HepG2 (cell line): ENCODE data around the gene CCDC80. TPM values are rescaled to one million over a fixed set of nuclear protein-coding genes. Genes with fewer than 3 reads are reported as not detected.

Experiments used
- ATAC-seq: fragments of 200-7000 bp; cut with Tn5 transposase; 3 replicates; pipeline ENCODE4 v1.9.1; 2020; ENCODE audit warnings: mild to moderate bottlenecking, moderate library complexity
- BruUV-seq: library from RNA; stranded (reverse); fragments of 400-500 nt; replicated peaks from 2 replicates; lab custom pipeline; 2021; lab: Mats Ljungman, UMichigan
- CTCF ChIA-PET: fragments of 300-600 bp; formaldehyde crosslinking; extraction: SDS; loops from one replicate; lab custom pipeline; 2021; ENCODE audit warnings: low total read pairs, inconsistent platforms, low intra/inter-chr PET ratio; lab: Yijun Ruan, JAX
- POLR2A ChIA-PET: fragments of 350-600 bp; sonication (Branson Sonifier 250); formaldehyde crosslinking; loops from one replicate; lab custom pipeline; 2020; ENCODE audit warnings: antibody characterized with exemption, inconsistent platforms; lab: Yijun Ruan, JAX
- DNase-seq: peaks from one replicate; pipeline ENCODE4 v3.0.0-alpha.2; 2015; ENCODE audit warnings: low spot score
- FAIRE-seq: peaks from 3 replicates; lab custom pipeline; 2011; peaks lifted over from hg19 to GRCh38; lab: Jason Lieb, UNC
- H2AFZ ChIP-seq: one replicate; pipeline ENCODE4 v1.6.1; 2011; ENCODE audit warnings: low read length, inconsistent platforms
- H3K27ac ChIP-seq: fragments of 300-600 bp; 3 replicates; pipeline ENCODE4 v1.8.0; 2011; ENCODE audit warnings: mixed run types, mild to moderate bottlenecking, mixed read lengths, low read length, inconsistent platforms; ENCODE audit not compliant: insufficient read depth; ENCODE audit errors: extremely low read length
- H3K27me3 ChIP-seq, 2 experiments: fragments of 200-600 bp in 1 of 2; 2 replicates in 1 of 2; 3 replicates in 1 of 2; pipeline versions ENCODE4 v1.6.0 to v1.8.0; 2011; ENCODE audit warnings: low read length in 2 of 2, mild to moderate bottlenecking in 2 of 2, moderate library complexity in 2 of 2, inconsistent platforms in 1 of 2; ENCODE audit not compliant: insufficient read depth in 2 of 2, control insufficient read depth in 1 of 2
- H3K36me3 ChIP-seq, 2 experiments: fragments of 200-600 bp in 1 of 2; replicated peaks in 1 of 2; 2 replicates in 1 of 2; 3 replicates in 1 of 2; pipeline versions ENCODE4 v1.5.1 to v1.8.0; 2011; ENCODE audit warnings: low read length in 2 of 2, inconsistent platforms in 1 of 2; ENCODE audit not compliant: insufficient read depth in 2 of 2, control insufficient read depth in 1 of 2
- H3K4me1 ChIP-seq: 2 replicates; pipeline ENCODE4 v1.5.1; 2012; ENCODE audit warnings: low read length, inconsistent platforms; ENCODE audit not compliant: insufficient read depth
- H3K4me2 ChIP-seq: 2 replicates; pipeline ENCODE4 v1.6.0; 2011; ENCODE audit warnings: low read depth, low read length, inconsistent platforms
- H3K4me3 ChIP-seq, 3 experiments: fragments of 200-600 bp in 1 of 3; sonication (generic), shearing (Covaris generic) in 1 of 3; replicated peaks in 1 of 3; 2 replicates each; pipeline ENCODE4 v1.5.1; 2011 to 2016; ENCODE audit warnings: low read length in 3 of 3, inconsistent platforms in 2 of 3, low read depth in 2 of 3, mild to moderate bottlenecking in 2 of 3, control low read depth in 1 of 3, mixed read lengths in 1 of 3; ENCODE audit not compliant: insufficient read depth in 1 of 3
- H3K79me2 ChIP-seq: one replicate; pipeline ENCODE4 v1.6.1; 2011; ENCODE audit warnings: low read length, inconsistent platforms; ENCODE audit not compliant: insufficient read depth
- H3K9ac ChIP-seq: 2 replicates; pipeline ENCODE4 v1.6.0; 2011; ENCODE audit warnings: mild to moderate bottlenecking, low read depth, low read length, inconsistent platforms; ENCODE audit not compliant: insufficient read depth
- H3K9me3 ChIP-seq: 2 replicates; pipeline ENCODE4 v1.5.1; 2012; ENCODE audit warnings: mild to moderate bottlenecking, low read length
- H4K20me1 ChIP-seq: 2 replicates; pipeline ENCODE4 v1.6.0; 2011; ENCODE audit warnings: inconsistent platforms, mild to moderate bottlenecking, low read length, moderate library complexity; ENCODE audit not compliant: insufficient read depth
- AHR ChIP-seq: IDR thresholded peaks from 2 replicates; pipeline ENCODE4 v1.6.1; 2018; ENCODE audit warnings: missing genetic modification reagents, missing compliant biosample characterization
- FOXP1 ChIP-seq, 2 experiments: fragments of 450-650 bp in 1 of 2; IDR thresholded peaks; 2 replicates each; pipeline ENCODE4 v1.6.1; 2017 to 2018; ENCODE audit warnings: antibody characterized with exemption in 1 of 2
- HNF1B ChIP-seq: sonication (generic); formaldehyde crosslinking; IDR thresholded peaks from 2 replicates; pipeline ENCODE4 v1.5.1; 2020; ENCODE audit warnings: mild to moderate bottlenecking, moderate library complexity, missing genetic modification reagents
- NR2F2 ChIP-seq: IDR thresholded peaks from 2 replicates; pipeline ENCODE4 v1.6.1; 2012; ENCODE audit warnings: low read depth, inconsistent platforms, borderline replicate concordance
- REXO4 ChIP-seq: sonication (generic); formaldehyde crosslinking; IDR thresholded peaks from 2 replicates; pipeline ENCODE4 v1.8.0; 2022; ENCODE audit warnings: missing genetic modification reagents, mild to moderate bottlenecking, borderline replicate concordance
- SRSF9 ChIP-seq: fragments of 200-400 bp; formaldehyde crosslinking; IDR thresholded peaks from 2 replicates; pipeline ENCODE4 v1.6.1; 2018; ENCODE audit warnings: borderline replicate concordance, mild to moderate bottlenecking, low read depth, low read length; ENCODE audit not compliant: insufficient read depth, poor library complexity, severe bottlenecking
- ZNF326 ChIP-seq: sonication (generic); formaldehyde crosslinking; IDR thresholded peaks from 2 replicates; pipeline ENCODE4 v1.4.0; 2020; ENCODE audit warnings: missing genetic modification reagents, borderline replicate concordance
- ZNF513 ChIP-seq: sonication (generic); formaldehyde crosslinking; conservative IDR thresholded peaks from 2 replicates; pipeline ENCODE4 v1.5.0; 2020; ENCODE audit warnings: missing genetic modification reagents
- WGBS: methylation state at CpG from one replicate; pipeline ENCODE4 v1.1.6; 2017; ENCODE audit warnings: low lambda C conversion rate; 5-methylcytosine and 5-hydroxymethylcytosine counted together
- in situ Hi-C: cut with HindIII; loops from 2 replicates; pipeline ENCODE4 v1.10.0; 2017; ENCODE audit warnings: low pct_unique_long_range_greater_than_20kb; ENCODE audit not compliant: extremely low pct_ligation_motif_present
- intact Hi-C: fragments of 100-400 bp; cut with micrococcal nuclease; formaldehyde crosslinking; loops from one replicate; pipeline ENCODE4 v1.10.0; 2022; ENCODE audit not compliant: unreplicated experiment
- polyA plus RNA-seq, 8 experiments: library from polyadenylated mRNA; depleted of rRNA in 3 of 8; stranded (reverse) in 7 of 8; unstranded in 1 of 8; fragments of >200 nt; fragmentation: Illumina TruSeq in 4 of 8; extraction: Trizol in 4 of 8; gene quantifications; 2 replicates each; pipeline versions ENCODE4 v1.2.1 to v1.2.3, GENCODE V29; 2011 to 2016; ENCODE audit warnings: low read depth in 4 of 8, missing spikeins in 1 of 8, mixed read lengths in 1 of 8; ENCODE audit not compliant: insufficient read depth in 1 of 8
- total RNA-seq, 5 experiments: library from RNA; depleted of rRNA; stranded (reverse); fragments of >200 nt; fragmentation: Illumina TruSeq; extraction: Trizol; gene quantifications; 2 replicates each; pipeline ENCODE4 v1.2.3, GENCODE V29; 2016; ENCODE audit warnings: low read depth in 1 of 5

Gene CCDC80
- total and polyA plus RNA-seq, 2 of the 13 experiments (the other 11 are each of a cell fraction or from before 2014, with no cell fraction given): not detected

GRCh38 chr3:112579232-112579631 is 61.7 kb downstream of the CCDC80 start:
- CTCF ChIA-PET: no interaction called here
- POLR2A ChIA-PET: no interaction called here
- H3K9me3 ChIP-seq: no peaks in the 10 kb centered on the region
- H3K4me1 ChIP-seq: no peaks in the 10 kb centered on the region
- no TSS peak for BruUV-seq
- H3K9ac ChIP-seq: no peak overlapping the region
- no peak overlapping the region for H3K27ac ChIP-seq
- H3K4me3 ChIP-seq: no peak overlapping the region
- H2AFZ ChIP-seq: no peak overlapping the region
- H4K20me1 ChIP-seq: no peaks in the 10 kb centered on the region
- in situ Hi-C loops: no loop called here
- H3K79me2 ChIP-seq: no peaks in the 10 kb centered on the region
- intact Hi-C loops: no loop called here
- ATAC-seq (no peak), FAIRE-seq (no peak), DNase-seq (no peak)
- no peaks in the 10 kb centered on the region for H3K27me3 ChIP-seq
- no peak overlapping the region for H3K4me2 ChIP-seq
- no peak for TF ChIP-seq SRSF9
- TF ChIP-seq ZNF326: no peak
- no peak for TF ChIP-seq NR2F2
- no peak for TF ChIP-seq AHR (CRISPR knock-in tag)
- TF ChIP-seq FOXP1 (IDR thresholded peaks at IDR 0.05): no peak
- no peak for TF ChIP-seq FOXP1 (CRISPR knock-in tag; IDR thresholded peaks at IDR 0.05)
- TF ChIP-seq HNF1B: no peak
- no peak for TF ChIP-seq ZNF513 (CRISPR knock-in tag)
- no peak for TF ChIP-seq REXO4
- H3K36me3 ChIP-seq: peaks cover 1 to 16% of the 10 kb centered on the region in 2 experiments; a peak in 3 of 5 replicates
- 93% methylated on average over 3 of the region's 3 CpGs for WGBS
